GM23248 (cell line): ENCODE results near the gene PCGF5. TPM values are rescaled to one million over a fixed set of nuclear protein-coding genes. Genes with fewer than 3 reads are reported as not detected.

Experiments
- DNase-seq: peaks from one replicate; pipeline ENCODE4 v3.0.0-alpha.2; 2015
- H2AFZ ChIP-seq: fragments of 200-600 bp; sonication (generic); 2 replicates; pipeline ENCODE4 v1.6.1; 2016; ENCODE audit warnings: antibody characterized with exemption
- H3F3A ChIP-seq: fragments of 200-600 bp; sonication (generic); 2 replicates; pipeline ENCODE4 v1.6.1; 2016; ENCODE audit warnings: mild to moderate bottlenecking, antibody characterized with exemption, mixed run types; ENCODE audit not compliant: insufficient read depth
- H3K27ac ChIP-seq: fragments of 200-600 bp; sonication (generic); 2 replicates; pipeline ENCODE4 v1.5.1; 2016; ENCODE audit warnings: mild to moderate bottlenecking
- H3K27me3 ChIP-seq: fragments of 200-600 bp; sonication (generic); replicated peaks from 2 replicates; pipeline ENCODE4 v1.6.1; 2016; ENCODE audit warnings: mild to moderate bottlenecking; ENCODE audit not compliant: insufficient read depth
- H3K36me3 ChIP-seq: fragments of 200-600 bp; sonication (generic); 2 replicates; pipeline ENCODE4 v1.6.1; 2016; ENCODE audit warnings: low read depth, mild to moderate bottlenecking
- H3K4me1 ChIP-seq: fragments of 200-600 bp; sonication (generic); 2 replicates; pipeline ENCODE4 v1.6.1; 2016; ENCODE audit warnings: mild to moderate bottlenecking; ENCODE audit not compliant: insufficient read depth
- H3K4me2 ChIP-seq: fragments of 200-600 bp; sonication (generic); one replicate; pipeline ENCODE4 v1.6.1; 2016; ENCODE audit warnings: mild to moderate bottlenecking; ENCODE audit not compliant: unreplicated experiment
- H3K4me3 ChIP-seq: fragments of 200-600 bp; sonication (generic); 2 replicates; pipeline ENCODE4 v1.5.1; 2016; ENCODE audit warnings: mild to moderate bottlenecking
- H3K79me2 ChIP-seq: fragments of 200-600 bp; sonication (generic); 2 replicates; pipeline ENCODE4 v1.6.1; 2016; ENCODE audit warnings: mild to moderate bottlenecking; ENCODE audit not compliant: insufficient read depth
- H3K9ac ChIP-seq: fragments of 200-600 bp; sonication (generic); 2 replicates; pipeline ENCODE4 v1.6.1; 2016; ENCODE audit warnings: mild to moderate bottlenecking
- H3K9me2 ChIP-seq: fragments of 200-600 bp; sonication (generic); 2 replicates; pipeline ENCODE4 v1.6.1; 2016; ENCODE audit warnings: mixed run types, mild to moderate bottlenecking, moderate library complexity; ENCODE audit not compliant: insufficient read depth
- H3K9me3 ChIP-seq: fragments of 200-600 bp; sonication (generic); one replicate; pipeline ENCODE4 v1.6.1; 2017; ENCODE audit warnings: low read depth
- H4K20me1 ChIP-seq: fragments of 200-600 bp; sonication (generic); 2 replicates; pipeline ENCODE4 v1.6.0; 2016; ENCODE audit not compliant: insufficient read depth
- EZH2 ChIP-seq: fragments of 200-600 bp; sonication (generic); IDR thresholded peaks from 2 replicates; pipeline ENCODE4 v1.6.1; 2018; ENCODE audit warnings: antibody characterized with exemption, mild to moderate bottlenecking; ENCODE audit not compliant: insufficient read depth, poor library complexity, severe bottlenecking
- EZH2phosphoT487 ChIP-seq: fragments of 200-600 bp; sonication (generic); IDR thresholded peaks from 2 replicates; pipeline ENCODE4 v1.6.1; 2018; ENCODE audit warnings: antibody characterized with exemption, moderate library complexity, mild to moderate bottlenecking, low read depth; ENCODE audit not compliant: insufficient read depth
- WGBS, 2 experiments: methylation state at CpG; one replicate each; pipeline ENCODE4 v1.1.6; 2015 to 2017; ENCODE audit warnings: low lambda C conversion rate in 2 of 2, low coverage in 1 of 2; ENCODE audit errors: missing lambda C conversion rate in 2 of 2; 5-methylcytosine and 5-hydroxymethylcytosine counted together
- in situ Hi-C: fragments of 300-500 bp; cut with MboI; formaldehyde crosslinking; loops from 2 replicates; pipeline ENCODE4 v1.15.0; 2020
- polyA plus RNA-seq: library from polyadenylated mRNA; unstranded; fragments of >200 nt; fragmentation: Nextera tagmentation; extraction: Ambion mirVana; gene quantifications from 2 replicates; pipeline ENCODE4 v1.2.1, GENCODE V29; 2016
- total RNA-seq: library from RNA; depleted of rRNA; stranded (reverse); fragments of >200 nt; shearing (Covaris generic); gene quantifications from 2 replicates; pipeline ENCODE4 v1.2.3, GENCODE V29; 2014

Gene PCGF5
- total and polyA plus RNA-seq, 2 experiments from 2014 or later: 23.5 to 33.9 TPM

DNA sequence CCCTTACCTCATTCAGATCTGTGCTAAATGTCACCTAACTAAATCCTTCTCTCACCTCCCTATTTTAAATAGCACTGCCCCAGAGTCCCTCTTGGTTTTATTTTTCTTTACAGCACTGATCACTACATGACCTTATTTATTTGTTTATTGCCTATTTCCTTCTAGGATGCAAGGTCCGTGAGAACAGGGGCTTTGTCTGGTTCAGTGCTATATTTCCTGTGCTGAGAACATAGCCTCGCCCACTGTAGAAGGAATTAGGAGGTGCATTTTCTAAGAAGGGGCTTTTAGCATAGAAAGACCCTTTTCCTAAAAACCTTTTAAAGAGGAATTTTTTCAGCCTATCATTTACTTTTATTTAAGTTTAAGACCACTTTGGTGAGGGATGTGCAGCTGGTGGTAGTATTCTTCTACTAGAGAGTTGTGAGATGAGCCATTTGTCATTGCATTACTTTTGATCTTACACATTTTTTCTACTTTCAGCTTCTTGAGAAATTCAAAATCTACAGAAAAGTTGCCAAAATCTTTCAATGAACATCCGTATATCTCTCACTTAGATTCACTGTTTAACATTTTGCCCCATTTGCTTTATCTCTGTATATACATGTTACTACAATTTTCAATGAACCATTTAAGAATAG, 13.5 kb upstream of the PCGF5 start:
- no peak overlapping the region for H3K9ac ChIP-seq
- no peaks in the 10 kb centered on the region for H3K9me3 ChIP-seq
- DNase-seq: no peak
- 92 to 94% methylated on average over 3 of the region's 3 CpGs for WGBS, 2 experiments
- H3K4me1 ChIP-seq: no peaks in the 10 kb centered on the region
- H3K4me3 ChIP-seq: no peak overlapping the region
- H3K36me3 ChIP-seq: no peaks in the 10 kb centered on the region
- H3K27me3 ChIP-seq: no peaks in the 10 kb centered on the region
- H2AFZ ChIP-seq: no peak overlapping the region
- no peaks in the 10 kb centered on the region for H3K9me2 ChIP-seq
- TF ChIP-seq EZH2 (no peak), EZH2phosphoT487 (no peak)
- no peaks in the 10 kb centered on the region for H3F3A ChIP-seq
- in situ Hi-C loops: no loop called here
- H4K20me1 ChIP-seq: no peaks in the 10 kb centered on the region; the same call in 1 of the 2 replicates
- peaks cover 69% of the 10 kb centered on the region for H3K79me2 ChIP-seq
- H3K27ac ChIP-seq: no peak overlapping the region
- H3K4me2 ChIP-seq: no peak overlapping the region

DNA sequence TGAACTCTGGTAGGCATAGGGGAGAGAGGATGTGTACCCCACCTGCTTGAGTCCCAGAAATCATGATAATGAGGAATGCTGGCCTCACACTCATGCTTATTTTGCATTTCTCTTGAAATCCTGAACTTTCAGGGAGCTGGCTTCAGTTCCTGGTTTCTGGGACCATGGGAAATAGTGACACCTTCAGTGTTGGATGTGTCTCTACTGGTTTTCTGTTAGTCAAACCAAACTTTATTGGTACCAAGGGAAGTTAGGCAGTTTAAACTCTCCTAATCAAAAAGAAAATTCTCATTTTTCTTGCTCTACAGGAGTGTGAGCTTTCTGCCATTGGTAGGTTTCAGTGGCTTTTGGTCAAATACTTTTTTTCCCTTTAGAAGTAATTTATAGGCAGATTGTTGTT, 11.8 kb upstream of the PCGF5 start:
- Histone ChIP-seq H2AFZ (no peak overlapping the region), H3K4me3 (no peak overlapping the region), H3K27ac (no peak overlapping the region), H3K79me2 (peaks cover 66% of the 10 kb centered on the region), H3K9me2 (no peaks in the 10 kb centered on the region), H3K36me3 (no peaks in the 10 kb centered on the region), H4K20me1 (no peaks in the 10 kb centered on the region; the same call in 1 of the 2 replicates), H3F3A (no peaks in the 10 kb centered on the region), H3K4me1 (no peaks in the 10 kb centered on the region), H3K27me3 (no peaks in the 10 kb centered on the region), H3K9me3 (no peaks in the 10 kb centered on the region), H3K9ac (no peak overlapping the region), H3K4me2 (no peak overlapping the region)
- TF ChIP-seq EZH2phosphoT487: no peak
- TF ChIP-seq EZH2: no peak
- in situ Hi-C loops: no loop called here
- peak; percentile 23 for DNase-seq

- no peaks in the 10 kb centered on the region; the same call in 1 of the 2 replicates for H4K20me1 ChIP-seq
- H3F3A ChIP-seq: no peaks in the 10 kb centered on the region
- in situ Hi-C loops: no loop called here
- no peaks in the 10 kb centered on the region for H3K9me3 ChIP-seq
- no peak for TF ChIP-seq EZH2
- H3K36me3 ChIP-seq: no peaks in the 10 kb centered on the region
- 98 to 100% methylated on average over 3 of the region's 3 CpGs for WGBS, 2 experiments
- no peaks in the 10 kb centered on the region for H3K4me1 ChIP-seq
- no peak overlapping the region for H3K9ac ChIP-seq
- no peak overlapping the region for H3K4me3 ChIP-seq
- H3K27me3 ChIP-seq: no peaks in the 10 kb centered on the region
- DNase-seq: no peak
- H3K9me2 ChIP-seq: no peaks in the 10 kb centered on the region
- H3K79me2 ChIP-seq: peaks cover 67% of the 10 kb centered on the region
- H3K4me2 ChIP-seq: no peak overlapping the region
- no peak overlapping the region for H2AFZ ChIP-seq
- H3K27ac ChIP-seq: no peak overlapping the region
These were observed 10.4 kb upstream of the PCGF5 start for GRCh38 chr10:91210014-91210413.

GRCh38 chr10:91210435-91210834, 10.0 kb upstream of the PCGF5 start:
- Histone ChIP-seq H3K36me3 (no peaks in the 10 kb centered on the region), H3F3A (no peaks in the 10 kb centered on the region), H3K4me1 (no peaks in the 10 kb centered on the region), H3K27ac (no peak overlapping the region), H3K9me2 (no peaks in the 10 kb centered on the region), H3K4me2 (no peak overlapping the region), H3K9me3 (no peaks in the 10 kb centered on the region), H2AFZ (no peak overlapping the region), H3K4me3 (no peak overlapping the region), H3K79me2 (peaks cover 67% of the 10 kb centered on the region), H4K20me1 (no peaks in the 10 kb centered on the region; the same call in 1 of the 2 replicates), H3K27me3 (no peaks in the 10 kb centered on the region), H3K9ac (no peak overlapping the region)
- TF ChIP-seq EZH2phosphoT487: no peak
- TF ChIP-seq EZH2: no peak
- no peak for DNase-seq
- in situ Hi-C loops: no loop called here

- H4K20me1 ChIP-seq: no peaks in the 10 kb centered on the region; the same call in 1 of the 2 replicates
- no peak overlapping the region for H3K4me3 ChIP-seq
- no peaks in the 10 kb centered on the region for H3K9me2 ChIP-seq
- 52 to 55% methylated on average over 2 of the region's 2 CpGs for WGBS, 2 experiments
- no peaks in the 10 kb centered on the region for H3K9me3 ChIP-seq
- H3K27me3 ChIP-seq: no peaks in the 10 kb centered on the region
- no peaks in the 10 kb centered on the region for H3F3A ChIP-seq
- H3K36me3 ChIP-seq: no peaks in the 10 kb centered on the region
- no peak overlapping the region for H3K4me2 ChIP-seq
- no peak overlapping the region for H3K9ac ChIP-seq
- H2AFZ ChIP-seq: no peak overlapping the region
- in situ Hi-C loops: no loop called here
- no peak overlapping the region for H3K27ac ChIP-seq
- DNase-seq: no peak
- TF ChIP-seq EZH2: no peak
- no peak for TF ChIP-seq EZH2phosphoT487
- H3K4me1 ChIP-seq: no peaks in the 10 kb centered on the region
- peaks cover 76% of the 10 kb centered on the region for H3K79me2 ChIP-seq
These were observed 8.8 kb upstream of the PCGF5 start for GRCh38 chr10:91211675-91212074.
